ENCODE measurements around the gene SLC7A10.

DNA sequence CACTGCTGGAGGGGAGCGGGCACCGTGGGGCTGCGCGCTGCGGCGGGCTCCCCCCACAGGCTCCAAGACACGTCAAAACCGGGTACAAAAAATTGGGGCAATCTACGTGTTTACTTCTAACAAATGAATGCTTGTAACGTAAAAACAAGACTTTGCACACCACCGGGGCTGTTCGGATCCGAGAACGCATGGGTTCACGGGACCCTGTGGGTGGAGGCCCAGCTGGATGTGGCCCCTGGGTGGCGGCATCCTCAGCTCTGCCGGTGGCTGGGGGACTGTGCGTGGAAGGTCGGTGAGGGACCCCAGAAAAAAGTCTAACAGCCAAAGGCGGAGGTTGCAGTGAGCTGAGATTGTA lies 10.3 kb upstream of the SLC7A10 start:
- TF ChIP-seq, protein P1, sequence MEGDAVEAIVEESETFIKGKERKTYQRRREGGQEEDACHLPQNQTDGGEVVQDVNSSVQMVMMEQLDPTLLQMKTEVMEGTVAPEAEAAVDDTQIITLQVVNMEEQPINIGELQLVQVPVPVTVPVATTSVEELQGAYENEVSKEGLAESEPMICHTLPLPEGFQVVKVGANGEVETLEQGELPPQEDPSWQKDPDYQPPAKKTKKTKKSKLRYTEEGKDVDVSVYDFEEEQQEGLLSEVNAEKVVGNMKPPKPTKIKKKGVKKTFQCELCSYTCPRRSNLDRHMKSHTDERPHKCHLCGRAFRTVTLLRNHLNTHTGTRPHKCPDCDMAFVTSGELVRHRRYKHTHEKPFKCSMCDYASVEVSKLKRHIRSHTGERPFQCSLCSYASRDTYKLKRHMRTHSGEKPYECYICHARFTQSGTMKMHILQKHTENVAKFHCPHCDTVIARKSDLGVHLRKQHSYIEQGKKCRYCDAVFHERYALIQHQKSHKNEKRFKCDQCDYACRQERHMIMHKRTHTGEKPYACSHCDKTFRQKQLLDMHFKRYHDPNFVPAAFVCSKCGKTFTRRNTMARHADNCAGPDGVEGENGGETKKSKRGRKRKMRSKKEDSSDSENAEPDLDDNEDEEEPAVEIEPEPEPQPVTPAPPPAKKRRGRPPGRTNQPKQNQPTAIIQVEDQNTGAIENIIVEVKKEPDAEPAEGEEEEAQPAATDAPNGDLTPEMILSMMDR (IDR thresholded peaks at IDR 0.05) = no peak
- no peak for TF ChIP-seq POLR2A (IDR thresholded peaks at IDR 0.05)
